Epithelial cell of esophagus (primary cell): Measurements from ENCODE around the gene ARX.

ENCODE experiments used
- DNase-seq: peaks from one replicate; pipeline ENCODE4 v3.0.0; 2010; ENCODE audit warnings: low read depth
- H3K4me3 ChIP-seq: 2 replicates; pipeline ENCODE4 v1.5.1; 2011; ENCODE audit warnings: mild to moderate bottlenecking, low read length, control low read depth
- CTCF ChIP-seq: IDR thresholded peaks from 2 replicates; pipeline ENCODE4 v1.5.1; 2011; ENCODE audit warnings: low read depth, mild to moderate bottlenecking, low read length, control low read depth, inconsistent platforms; ENCODE audit not compliant: insufficient read depth; ENCODE audit errors: missing control alignments

ARX gene

DNA sequence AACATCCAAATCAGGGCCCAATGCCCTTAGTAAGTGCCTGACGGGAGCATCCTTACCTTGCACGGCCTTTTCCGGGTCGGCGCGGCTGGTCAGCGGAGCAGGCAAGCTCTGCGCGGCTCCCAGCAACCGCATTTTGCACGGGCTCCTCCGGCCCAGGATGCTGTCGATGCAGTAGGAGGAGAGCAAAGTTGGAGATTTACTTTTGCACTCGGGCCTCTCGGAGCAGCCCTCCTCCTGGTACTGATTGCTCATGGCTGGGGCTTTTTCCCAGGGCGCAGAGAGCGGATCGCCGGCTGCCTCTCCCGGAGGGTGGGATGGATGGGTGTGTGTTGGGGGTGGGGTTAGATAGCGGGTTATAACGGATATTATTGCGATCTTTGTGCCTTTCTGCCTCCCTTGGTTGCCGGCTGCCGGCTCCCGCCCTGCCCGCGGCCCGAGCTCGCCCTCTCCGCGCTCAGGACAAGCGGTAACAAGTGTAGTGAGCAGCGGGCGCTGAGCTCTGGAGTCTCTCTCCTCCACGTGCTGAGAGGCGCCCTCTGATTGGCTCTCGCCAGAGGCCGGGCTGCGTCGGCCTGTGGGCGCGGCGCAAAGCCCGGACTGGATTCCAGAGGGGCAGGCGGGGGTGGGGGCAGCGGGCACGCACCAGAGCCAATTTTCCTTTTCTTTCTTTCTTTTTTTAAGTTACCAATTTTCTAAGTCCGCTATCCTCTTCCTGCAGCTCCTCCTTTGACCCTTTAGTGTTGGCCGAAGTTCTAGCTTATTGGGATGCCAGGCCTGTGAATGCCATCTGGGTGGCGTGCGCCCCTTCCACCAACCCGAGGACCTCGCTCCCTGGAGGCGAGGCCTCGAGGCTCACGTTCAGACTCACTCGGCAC, at the start of gene ARX:
TSS of gene ARX (minus strand) at position 480 of the 875 bp plus-strand sequence. CDS start at position 252, 228 bp downstream.
- TF ChIP-seq CTCF = no peak
- no peak within 1 kb of the TSS for H3K4me3 ChIP-seq
- peak; percentile 79 for DNase-seq

DNA sequence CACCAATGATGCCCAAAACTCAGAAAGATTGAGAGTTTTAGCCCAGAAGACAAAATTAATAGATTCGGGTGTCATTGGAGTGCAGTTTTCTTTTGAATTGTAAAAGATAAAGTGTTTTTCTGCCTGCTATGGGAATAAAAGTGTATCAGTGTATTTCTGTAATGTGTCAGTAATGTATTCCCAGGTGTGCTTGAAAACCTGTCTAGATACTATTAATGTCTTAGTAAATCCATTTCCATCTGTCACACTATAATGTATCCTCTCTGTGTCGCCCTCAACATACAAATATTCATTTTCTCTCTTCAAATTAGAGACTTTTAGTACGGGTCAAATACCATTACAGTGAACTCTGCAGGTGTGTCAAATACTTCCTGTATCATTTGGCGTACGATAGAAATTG, 43.5 kb upstream of the ARX start:
- DNase-seq = no peak
- no peak overlapping the region for H3K4me3 ChIP-seq
- TF ChIP-seq CTCF = no peak

GRCh38 chrX:25052798-25053534, 37.2 kb upstream of the ARX start:
- no peak overlapping the region for H3K4me3 ChIP-seq
- no peak for TF ChIP-seq CTCF
- DNase-seq = no peak

- DNase-seq = no peak
- H3K4me3 ChIP-seq = no peak overlapping the region
- TF ChIP-seq CTCF = no peak
Observed at GRCh38 chrX:25049971-25050370, 34.2 kb upstream of the ARX start.

DNA sequence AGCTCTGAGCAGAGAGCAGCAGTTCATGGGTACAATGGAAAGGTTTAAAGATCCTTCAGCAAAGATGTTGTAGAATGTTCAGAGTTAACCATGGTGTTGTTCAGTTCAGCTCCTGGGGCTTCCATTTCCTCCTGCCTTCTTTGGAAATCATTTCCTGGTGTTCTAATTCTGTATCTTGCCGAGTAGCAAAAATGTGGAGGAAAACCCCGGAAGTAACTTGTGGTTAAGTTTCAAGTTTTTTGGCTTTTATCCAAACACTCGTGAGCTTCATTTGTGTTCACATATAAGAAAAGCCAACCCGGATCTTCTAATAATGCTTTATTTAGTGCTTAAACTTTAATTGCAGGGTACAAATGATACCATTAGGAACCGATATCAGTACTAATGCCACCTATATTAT, 33.6 kb upstream of the ARX start:
- no peak overlapping the region for H3K4me3 ChIP-seq
- peak; percentile 18 for DNase-seq
- no peak for TF ChIP-seq CTCF

DNA sequence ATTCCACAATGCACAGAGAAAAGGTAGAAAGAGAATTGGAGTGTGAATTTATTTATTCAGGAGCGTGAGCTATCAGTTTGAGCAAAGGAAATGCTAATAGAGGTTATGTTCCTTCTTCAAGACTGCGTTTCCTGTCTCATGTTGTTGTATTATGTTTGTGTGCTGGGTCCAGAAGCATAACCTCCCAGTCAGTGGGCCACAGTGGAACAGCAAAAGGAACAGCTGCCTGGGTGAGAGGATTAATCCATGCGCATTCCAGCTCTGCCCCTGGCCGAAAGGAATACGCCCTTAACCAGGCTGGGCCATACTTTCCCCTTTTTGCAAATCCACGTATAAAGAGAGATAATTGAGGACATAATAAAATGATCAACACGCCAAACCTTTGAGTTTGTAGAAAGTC, 32.4 kb upstream of the ARX start:
- DNase-seq = no peak
- no peak for TF ChIP-seq CTCF

More for the DNA sequence above, 32.4 kb upstream of the ARX start:
- no peak overlapping the region for H3K4me3 ChIP-seq
